GM20000 (cell line): ENCODE results near the gene RHOA.
"Not testable (repeated sequence)": the region's sequence is repeated elsewhere in the genome, so short reads cannot be mapped to it uniquely, and the experiment has no call there.

ENCODE experiments used
- DNase-seq: peaks from one replicate; pipeline ENCODE4 v3.0.0; 2012; ENCODE audit warnings: low spot score
- CTCF ChIP-seq: IDR thresholded peaks from 2 replicates; pipeline ENCODE4 v1.5.1; 2012; ENCODE audit warnings: mild to moderate bottlenecking, control low read depth; ENCODE audit errors: extremely low read depth, missing control alignments

Gene RHOA

DNA sequence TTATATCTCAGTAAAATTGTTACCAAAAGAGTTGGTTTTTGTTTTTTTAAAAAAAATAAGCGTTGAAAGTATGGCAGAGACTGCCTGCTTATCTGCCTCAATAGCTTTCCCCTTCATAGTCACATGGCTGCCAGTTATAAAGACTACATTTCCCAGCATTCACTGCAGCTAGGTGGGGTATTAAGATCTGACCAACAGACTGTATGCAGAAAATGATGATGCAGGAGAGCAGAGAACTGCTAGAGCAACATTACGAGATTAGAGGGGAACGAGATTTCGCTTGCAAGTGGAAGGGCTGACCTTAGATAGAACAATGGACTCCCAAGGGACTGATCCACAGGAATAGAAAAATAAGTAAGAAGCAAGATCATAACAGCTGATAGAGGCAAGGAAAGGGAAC is 14.3 kb downstream of the RHOA start:
- DNase-seq, result no peak
- TF ChIP-seq CTCF, result no peak

GRCh38 chr3:49391310-49391709 is 20.5 kb downstream of the RHOA start:
- not testable (repeated sequence) for DNase-seq

GRCh38 chr3:49389297-49389696 is 22.5 kb downstream of the RHOA start:
- no peak for DNase-seq
- TF ChIP-seq CTCF, result no peak

GRCh38 chr3:49388289-49388820 is 23.4 kb downstream of the RHOA start:
- DNase-seq, result no peak
- no peak for TF ChIP-seq CTCF

- no peak for DNase-seq
These were observed 24.1 kb downstream of the RHOA start for GRCh38 chr3:49387721-49388120.

GRCh38 chr3:49386056-49386756 is 25.6 kb downstream of the RHOA start:
- TF ChIP-seq CTCF, result no peak
- no peak for DNase-seq

More at GRCh38 chr3:49387721-49388120, 24.1 kb downstream of the RHOA start:
- TF ChIP-seq CTCF, result no peak

DNA sequence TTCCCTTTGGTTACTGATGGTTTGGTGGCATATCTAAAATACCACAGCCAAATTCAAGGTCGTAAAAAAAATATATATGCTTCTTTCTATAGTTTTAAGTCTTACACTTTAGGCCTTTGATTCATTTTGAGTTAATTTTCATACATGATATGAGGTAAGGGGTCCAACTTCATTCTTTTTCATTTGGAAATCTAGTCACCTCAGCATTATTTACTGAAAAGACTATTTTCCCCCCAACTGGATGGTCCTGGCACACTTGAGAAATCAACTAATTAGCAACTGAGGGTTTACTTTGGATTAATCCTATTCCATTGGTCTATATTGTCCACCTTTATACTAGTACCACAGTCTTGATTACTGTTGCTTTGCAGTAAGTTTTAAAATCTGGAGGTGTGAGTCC is 26.2 kb downstream of the RHOA start:
- TF ChIP-seq CTCF, result no peak
- no peak for DNase-seq

DNA sequence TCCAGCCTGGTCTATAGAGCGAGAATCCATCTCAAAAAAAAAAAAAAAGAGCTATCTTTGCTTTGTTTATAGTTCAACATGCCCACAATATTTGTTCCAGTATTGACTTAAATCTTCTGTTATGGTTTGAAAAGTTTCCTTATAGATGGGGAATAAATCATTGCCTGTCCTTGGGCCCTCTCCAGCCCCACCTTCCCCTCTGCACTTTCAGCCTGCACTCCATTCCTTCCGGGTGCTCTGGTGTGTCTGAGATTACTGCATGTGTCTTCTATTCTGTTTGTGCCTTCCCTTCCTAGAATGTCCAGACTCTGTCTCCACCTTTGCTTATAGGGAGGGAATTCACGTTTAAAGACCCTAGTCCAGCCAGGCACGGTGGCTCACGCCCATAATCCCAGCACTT is 28.4 kb downstream of the RHOA start:
- DNase-seq, result no peak
- TF ChIP-seq CTCF, result no peak
